GM23338 (cell line): Measurements from ENCODE around the gene OR2F2.

ENCODE experiments used
- CTCF ChIP-seq, 2 experiments: fragments of 200-600 bp in 1 of 2; sonication (generic) in 1 of 2; conservative IDR thresholded peaks; 2 replicates each; pipeline versions ENCODE4 v1.5.1 to v1.6.1; 2016 to 2017; ENCODE audit warnings: antibody characterized with exemption in 2 of 2, low read depth in 2 of 2, mild to moderate bottlenecking in 2 of 2, moderate library complexity in 1 of 2
- EZH2 ChIP-seq: fragments of 200-600 bp; sonication (generic); IDR thresholded peaks from one replicate; pipeline ENCODE4 v1.8.0; 2017; ENCODE audit warnings: antibody characterized with exemption, mild to moderate bottlenecking, low read depth; ENCODE audit not compliant: unreplicated experiment
- EZH2phosphoT487 ChIP-seq: fragments of 200-600 bp; sonication (generic); IDR thresholded peaks from one replicate; pipeline ENCODE4 v1.8.1; 2018; ENCODE audit warnings: antibody characterized with exemption; ENCODE audit not compliant: unreplicated experiment
- STAT1 ChIP-seq: IDR thresholded peaks from one replicate; pipeline ENCODE4 v1.6.1; 2016; ENCODE audit warnings: antibody characterized with exemption; ENCODE audit not compliant: unreplicated experiment

- TF ChIP-seq STAT1 (no peak), EZH2phosphoT487 (no peak), EZH2 (no peak), CTCF (conservative IDR thresholded peaks at IDR 0.05; ENCODE audit: low read depth in 2 of 2) (no peak)
Measured at GRCh38 chr7:143906895-143907294, 28.1 kb upstream of the OR2F2 start.
